DOHH2 (cell line): Measurements from ENCODE around the gene KRTAP5-3.

ENCODE experiments used
- H3F3A ChIP-seq: fragments of 200-600 bp; sonication (generic), shearing (Covaris generic); 2 replicates; pipeline ENCODE4 v1.6.0; 2016; ENCODE audit warnings: antibody characterized with exemption, mild to moderate bottlenecking; ENCODE audit not compliant: control insufficient read depth, insufficient read depth
- H3K27ac ChIP-seq: fragments of 200-600 bp; sonication (generic); 2 replicates; pipeline ENCODE4 v1.5.1; 2014; ENCODE audit warnings: low read depth, mild to moderate bottlenecking, low read length, moderate library complexity
- H3K27me3 ChIP-seq: fragments of 200-600 bp; sonication (generic); 2 replicates; pipeline ENCODE4 v1.6.1; 2014; ENCODE audit warnings: mild to moderate bottlenecking, low read length, mixed read lengths; ENCODE audit not compliant: control insufficient read depth
- H3K36me3 ChIP-seq: fragments of 200-600 bp; sonication (generic); 2 replicates; pipeline ENCODE4 v1.6.1; 2014; ENCODE audit warnings: mild to moderate bottlenecking, low read length, moderate library complexity, mixed read lengths; ENCODE audit not compliant: control insufficient read depth
- H3K4me1 ChIP-seq: fragments of 200-600 bp; sonication (generic); 2 replicates; pipeline ENCODE4 v1.6.1; 2014; ENCODE audit warnings: mild to moderate bottlenecking, low read length, mixed read lengths; ENCODE audit not compliant: control insufficient read depth
- H3K4me2 ChIP-seq: fragments of 200-600 bp; sonication (generic); 2 replicates; pipeline ENCODE4 v1.6.0; 2014; ENCODE audit warnings: mild to moderate bottlenecking, low read length, moderate library complexity
- H3K4me3 ChIP-seq: fragments of 200-600 bp; sonication (generic); 2 replicates; pipeline ENCODE4 v1.5.1; 2014; ENCODE audit warnings: mild to moderate bottlenecking, low read length, mixed read lengths
- H3K79me2 ChIP-seq: fragments of 200-600 bp; sonication (generic); 2 replicates; pipeline ENCODE4 v1.6.1; 2014; ENCODE audit warnings: mild to moderate bottlenecking, low read length, mixed read lengths; ENCODE audit not compliant: control insufficient read depth
- H3K9me2 ChIP-seq: fragments of 200-600 bp; sonication (generic); replicated peaks from 2 replicates; pipeline ENCODE4 v1.6.1; 2014; ENCODE audit warnings: mild to moderate bottlenecking, low read length, mixed read lengths; ENCODE audit not compliant: control insufficient read depth
- H3K9me3 ChIP-seq: fragments of 200-600 bp; sonication (generic); 2 replicates; pipeline ENCODE4 v1.6.1; 2014; ENCODE audit warnings: antibody characterized with exemption, low read length, mixed read lengths; ENCODE audit not compliant: control insufficient read depth, insufficient read depth
- H4K20me1 ChIP-seq: fragments of 200-600 bp; sonication (generic); 2 replicates; pipeline ENCODE4 v1.6.0; 2014; ENCODE audit warnings: low read depth, mild to moderate bottlenecking, antibody characterized with exemption, low read length, moderate library complexity; ENCODE audit not compliant: control insufficient read depth, insufficient read depth
- CTCF ChIP-seq: fragments of 200-600 bp; sonication (generic); IDR thresholded peaks from one replicate; pipeline ENCODE4 v1.5.1; 2014; ENCODE audit warnings: antibody characterized with exemption, mild to moderate bottlenecking, low read depth, low read length; ENCODE audit not compliant: poor library complexity, severe bottlenecking
- EZH2phosphoT487 ChIP-seq: fragments of 200-600 bp; sonication (generic); IDR thresholded peaks from 2 replicates; pipeline ENCODE4 v1.6.1; 2017; ENCODE audit warnings: borderline replicate concordance, mild to moderate bottlenecking, antibody characterized with exemption, low read length, moderate library complexity, mixed read lengths

Gene KRTAP5-3

GRCh38 chr11:1559111-1559951 is 48.9 kb downstream of the KRTAP5-3 start:
- Histone ChIP-seq H3K36me3 (no peaks in the 10 kb centered on the region), H4K20me1 (no peaks in the 10 kb centered on the region), H3K4me1 (no peaks in the 10 kb centered on the region), H3K4me3 (no peak overlapping the region), H3K27me3 (no peaks in the 10 kb centered on the region), H3K9me3 (no peaks in the 10 kb centered on the region), H3K79me2 (no peaks in the 10 kb centered on the region), H3K9me2 (no peaks in the 10 kb centered on the region), H3F3A (no peaks in the 10 kb centered on the region), H3K27ac (no peak overlapping the region), H3K4me2 (no peak overlapping the region)
- TF ChIP-seq CTCF: no peak
- TF ChIP-seq EZH2phosphoT487: no peak

- Histone ChIP-seq H3K27me3 (no peaks in the 10 kb centered on the region), H3K36me3 (no peaks in the 10 kb centered on the region), H3K79me2 (no peaks in the 10 kb centered on the region), H3K9me2 (no peaks in the 10 kb centered on the region), H3K4me1 (no peaks in the 10 kb centered on the region), H3K27ac (no peak overlapping the region), H3F3A (no peaks in the 10 kb centered on the region), H4K20me1 (no peaks in the 10 kb centered on the region), H3K4me3 (no peak overlapping the region), H3K9me3 (no peaks in the 10 kb centered on the region), H3K4me2 (no peak overlapping the region)
- TF ChIP-seq EZH2phosphoT487 (no peak), CTCF (no peak)
Measured at GRCh38 chr11:1558775-1559110, 49.5 kb downstream of the KRTAP5-3 start.

GRCh38 chr11:1557904-1558774 is 50.1 kb downstream of the KRTAP5-3 start:
- Histone ChIP-seq H3K27me3 (no peaks in the 10 kb centered on the region), H3K36me3 (no peaks in the 10 kb centered on the region), H3K9me3 (no peaks in the 10 kb centered on the region), H3K4me3 (no peak overlapping the region), H3K4me2 (no peak overlapping the region), H3K79me2 (no peaks in the 10 kb centered on the region), H3K27ac (no peak overlapping the region), H3F3A (no peaks in the 10 kb centered on the region), H3K9me2 (no peaks in the 10 kb centered on the region), H4K20me1 (no peaks in the 10 kb centered on the region), H3K4me1 (no peaks in the 10 kb centered on the region)
- TF ChIP-seq EZH2phosphoT487 (no peak), CTCF (no peak)
